ENCODE measurements around the gene NFKBIE. TPM values are rescaled to one million over a fixed set of nuclear protein-coding genes. Genes with fewer than 3 reads are reported as not detected.
A peak's percentile ranks its signal among the peaks of the same experiment; 100 is the strongest.

The NFKBIE gene
- total and polyA plus RNA-seq, 2 experiments from 2014 or later: 14.6 to 25.9 TPM

DNA sequence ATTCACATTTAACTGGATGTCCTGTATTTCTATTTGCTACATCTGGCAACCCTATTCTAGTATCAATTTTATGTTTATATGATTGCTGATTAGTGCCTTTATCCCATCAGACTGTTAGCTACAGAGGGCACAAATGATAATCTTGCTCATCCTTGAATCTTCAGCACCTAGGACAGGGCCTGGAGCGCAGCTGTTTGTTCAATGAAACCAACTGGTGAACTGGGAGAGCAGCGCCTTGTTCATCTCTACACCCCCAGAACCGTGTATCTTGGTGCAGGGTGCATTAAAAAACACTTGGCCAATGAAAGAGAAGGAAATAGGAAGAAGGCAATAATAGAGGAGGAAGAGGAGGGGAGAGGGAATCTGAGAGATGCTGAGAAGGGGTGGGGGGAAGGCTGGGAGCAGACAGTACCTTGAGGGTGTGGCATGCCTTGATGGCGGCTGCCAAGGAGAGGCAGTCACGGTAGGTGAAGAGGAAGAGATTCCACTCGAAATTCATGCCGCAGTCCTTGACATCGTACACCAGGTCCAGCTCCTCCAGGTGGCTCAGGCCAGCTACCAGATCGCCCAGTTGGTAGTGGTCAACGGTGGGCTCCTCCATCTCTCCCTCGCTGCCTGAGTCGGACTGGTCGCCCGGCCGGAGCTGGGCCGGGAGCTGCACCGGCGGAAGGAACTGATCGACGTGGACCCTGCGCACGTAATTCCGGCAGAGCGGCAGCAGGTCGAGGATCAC, 20.4 kb upstream of the NFKBIE start:
- DNase-seq (ENCODE audit: low spot score): peak; percentile 66
- H3K4me2 ChIP-seq: no peak overlapping the region
- H3K9me3 Mint-ChIP-seq: no peaks in the 10 kb centered on the region; the same call in 2 of the 3 replicates
- H3K9me2 ChIP-seq (ENCODE audit: insufficient read depth): no peaks in the 10 kb centered on the region
- H3K4me3 Mint-ChIP-seq: no peak overlapping the region
- no peak overlapping the region for H3K4me3 ChIP-seq
- 0 out of 2 replicates have a peak, but pooled peaks cover 5% of the 10 kb centered on the region for H3K27me3 ChIP-seq (ENCODE audit: insufficient read depth)
- H2AFZ ChIP-seq: no peak overlapping the region
- no peaks in the 10 kb centered on the region for H3K79me2 ChIP-seq (replicated peaks; ENCODE audit: insufficient read depth)
- peak; percentile 71 for ATAC-seq
- no peaks in the 10 kb centered on the region for H3K4me1 ChIP-seq (ENCODE audit: insufficient read depth)
- H3K36me3 ChIP-seq (ENCODE audit: insufficient read depth): no peaks in the 10 kb centered on the region
- peaks cover 12% of the 10 kb centered on the region for H3K27me3 Mint-ChIP-seq (ENCODE audit: insufficient read depth, low read depth, poor library complexity)
- peaks cover 7% of the 10 kb centered on the region for H3K4me1 Mint-ChIP-seq
- no peaks in the 10 kb centered on the region; the same call in 2 of the 3 replicates for H3K36me3 Mint-ChIP-seq (ENCODE audit: low read depth)
- TF ChIP-seq, protein P1, sequence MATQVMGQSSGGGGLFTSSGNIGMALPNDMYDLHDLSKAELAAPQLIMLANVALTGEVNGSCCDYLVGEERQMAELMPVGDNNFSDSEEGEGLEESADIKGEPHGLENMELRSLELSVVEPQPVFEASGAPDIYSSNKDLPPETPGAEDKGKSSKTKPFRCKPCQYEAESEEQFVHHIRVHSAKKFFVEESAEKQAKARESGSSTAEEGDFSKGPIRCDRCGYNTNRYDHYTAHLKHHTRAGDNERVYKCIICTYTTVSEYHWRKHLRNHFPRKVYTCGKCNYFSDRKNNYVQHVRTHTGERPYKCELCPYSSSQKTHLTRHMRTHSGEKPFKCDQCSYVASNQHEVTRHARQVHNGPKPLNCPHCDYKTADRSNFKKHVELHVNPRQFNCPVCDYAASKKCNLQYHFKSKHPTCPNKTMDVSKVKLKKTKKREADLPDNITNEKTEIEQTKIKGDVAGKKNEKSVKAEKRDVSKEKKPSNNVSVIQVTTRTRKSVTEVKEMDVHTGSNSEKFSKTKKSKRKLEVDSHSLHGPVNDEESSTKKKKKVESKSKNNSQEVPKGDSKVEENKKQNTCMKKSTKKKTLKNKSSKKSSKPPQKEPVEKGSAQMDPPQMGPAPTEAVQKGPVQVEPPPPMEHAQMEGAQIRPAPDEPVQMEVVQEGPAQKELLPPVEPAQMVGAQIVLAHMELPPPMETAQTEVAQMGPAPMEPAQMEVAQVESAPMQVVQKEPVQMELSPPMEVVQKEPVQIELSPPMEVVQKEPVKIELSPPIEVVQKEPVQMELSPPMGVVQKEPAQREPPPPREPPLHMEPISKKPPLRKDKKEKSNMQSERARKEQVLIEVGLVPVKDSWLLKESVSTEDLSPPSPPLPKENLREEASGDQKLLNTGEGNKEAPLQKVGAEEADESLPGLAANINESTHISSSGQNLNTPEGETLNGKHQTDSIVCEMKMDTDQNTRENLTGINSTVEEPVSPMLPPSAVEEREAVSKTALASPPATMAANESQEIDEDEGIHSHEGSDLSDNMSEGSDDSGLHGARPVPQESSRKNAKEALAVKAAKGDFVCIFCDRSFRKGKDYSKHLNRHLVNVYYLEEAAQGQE (IDR thresholded peaks at IDR 0.05; ENCODE audit: unreplicated experiment): peak; percentile 82
- TF ChIP-seq EZH2phosphoT487 (IDR thresholded peaks at IDR 0.05; ENCODE audit: unreplicated experiment): no peak
- H3F3A ChIP-seq (replicated peaks; ENCODE audit: low read depth): no peaks in the 10 kb centered on the region
- no peak overlapping the region for H3K27ac Mint-ChIP-seq
- no peak overlapping the region for H3K27ac ChIP-seq (ENCODE audit: low read depth)
- no peaks in the 10 kb centered on the region for H4K20me1 ChIP-seq (replicated peaks; ENCODE audit: insufficient read depth)

DNA sequence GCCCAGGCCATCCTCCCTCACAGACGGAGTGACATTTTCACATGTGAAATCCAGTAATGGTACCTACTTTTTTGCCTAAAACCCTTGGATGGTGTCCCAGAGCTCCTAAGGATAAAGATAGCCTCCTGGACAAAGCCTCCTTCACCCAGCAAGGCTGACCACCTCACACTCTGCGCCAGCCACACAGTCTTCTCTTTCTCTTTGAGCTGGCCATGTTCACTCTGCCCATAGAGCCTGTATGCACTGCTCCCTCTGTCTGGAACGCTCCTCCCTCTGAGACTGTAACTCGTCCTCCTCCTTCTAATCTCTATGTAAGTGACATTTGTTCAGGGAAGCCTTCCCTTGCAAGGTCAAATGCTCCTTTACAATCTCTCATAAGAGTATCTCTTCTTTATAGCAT, 19.5 kb upstream of the NFKBIE start:
- no peak overlapping the region for H3K27ac ChIP-seq (ENCODE audit: low read depth)
- H3K36me3 ChIP-seq (ENCODE audit: insufficient read depth): no peaks in the 10 kb centered on the region
- Mint-ChIP-seq H3K27ac (no peak overlapping the region), H3K27me3 (ENCODE audit: insufficient read depth, low read depth, poor library complexity) (peaks cover 13% of the 10 kb centered on the region), H3K4me3 (no peak overlapping the region; the same call in 2 of the 3 replicates), H3K4me1 (peaks cover 7% of the 10 kb centered on the region), H3K9me3 (no peaks in the 10 kb centered on the region; the same call in 2 of the 3 replicates), H3K36me3 (ENCODE audit: low read depth) (no peaks in the 10 kb centered on the region; the same call in 2 of the 3 replicates)
- H3K9me2 ChIP-seq (ENCODE audit: insufficient read depth): no peaks in the 10 kb centered on the region
- no peak for DNase-seq (ENCODE audit: low spot score)
- no peaks in the 10 kb centered on the region for H3K4me1 ChIP-seq (ENCODE audit: insufficient read depth)
- H3K4me3 ChIP-seq: no peak overlapping the region
- 0 out of 2 replicates have a peak, but pooled peaks cover 5% of the 10 kb centered on the region for H3K27me3 ChIP-seq (ENCODE audit: insufficient read depth)
- H2AFZ ChIP-seq: no peak overlapping the region
- H3F3A ChIP-seq (replicated peaks; ENCODE audit: low read depth): no peaks in the 10 kb centered on the region
- ATAC-seq: no peak
- no peaks in the 10 kb centered on the region for H3K79me2 ChIP-seq (replicated peaks; ENCODE audit: insufficient read depth)
- no peaks in the 10 kb centered on the region for H4K20me1 ChIP-seq (replicated peaks; ENCODE audit: insufficient read depth)
- TF ChIP-seq, protein P2, sequence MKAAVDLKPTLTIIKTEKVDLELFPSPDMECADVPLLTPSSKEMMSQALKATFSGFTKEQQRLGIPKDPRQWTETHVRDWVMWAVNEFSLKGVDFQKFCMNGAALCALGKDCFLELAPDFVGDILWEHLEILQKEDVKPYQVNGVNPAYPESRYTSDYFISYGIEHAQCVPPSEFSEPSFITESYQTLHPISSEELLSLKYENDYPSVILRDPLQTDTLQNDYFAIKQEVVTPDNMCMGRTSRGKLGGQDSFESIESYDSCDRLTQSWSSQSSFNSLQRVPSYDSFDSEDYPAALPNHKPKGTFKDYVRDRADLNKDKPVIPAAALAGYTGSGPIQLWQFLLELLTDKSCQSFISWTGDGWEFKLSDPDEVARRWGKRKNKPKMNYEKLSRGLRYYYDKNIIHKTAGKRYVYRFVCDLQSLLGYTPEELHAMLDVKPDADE (IDR thresholded peaks at IDR 0.05): no peak
- no peak for TF ChIP-seq POLR2AphosphoS5 (IDR thresholded peaks at IDR 0.05; ENCODE audit: low read depth)
- H3K4me2 ChIP-seq: no peak overlapping the region

All from GM23338 (cell line).